ENCODE measurements around the gene CSNK2B. TPM values are rescaled to one million over a fixed set of nuclear protein-coding genes. Genes with fewer than 3 reads are reported as not detected.

The CSNK2B gene
- total and polyA plus RNA-seq, 9 of the 15 experiments (the other 6 are each of a cell fraction or from before 2014, with no cell fraction given): 120 to 1,126 (median 529) TPM

GRCh38 chr6:31660381-31661261, 5.3 kb upstream of the CSNK2B start, which contains the start of gene C6orf47 (continued):
- TF ChIP-seq SRF (CRISPR knock-in tag; IDR thresholded peaks at IDR 0.05): peak in 1 of 2 experiments; percentile 5; a peak in 3 of 4 replicates
- TF ChIP-seq ZNF778 (CRISPR knock-in tag; IDR thresholded peaks at IDR 0.05): no peak
- no peak for TF ChIP-seq STAG1 (CRISPR knock-in tag; IDR thresholded peaks at IDR 0.05; ENCODE audit: borderline replicate concordance)
- TF ChIP-seq U2AF1 (optimal IDR thresholded peaks at IDR 0.05; ENCODE audit: low read depth, low read length): no peak
- TF ChIP-seq ETV5 (CRISPR knock-in tag; IDR thresholded peaks at IDR 0.05; ENCODE audit: low read depth): peak; percentile 97
- 0 out of 2 replicates have a peak, but pooled peaks have one; percentile 30 for TF ChIP-seq HOXB6 (CRISPR knock-in tag; IDR thresholded peaks at IDR 0.05; ENCODE audit: borderline replicate concordance)
- TF ChIP-seq CHCHD3 (CRISPR knock-in tag; IDR thresholded peaks at IDR 0.05): peak; percentile 27
- TF ChIP-seq ZNF165 (CRISPR knock-in tag; IDR thresholded peaks at IDR 0.05; ENCODE audit: borderline replicate concordance): 0 out of 2 replicates have a peak, but pooled peaks have one; percentile 3
- TF ChIP-seq MYC (IDR thresholded peaks at IDR 0.05; ENCODE audit: low read depth, low read length): peak; percentile 68
- peak; percentile 57 for TF ChIP-seq MYC (CRISPR knock-in tag; IDR thresholded peaks at IDR 0.05; ENCODE audit: borderline replicate concordance, low read depth)
- TF ChIP-seq ZNF224 (CRISPR knock-in tag; IDR thresholded peaks at IDR 0.05): no peak
- TF ChIP-seq, protein P1, sequence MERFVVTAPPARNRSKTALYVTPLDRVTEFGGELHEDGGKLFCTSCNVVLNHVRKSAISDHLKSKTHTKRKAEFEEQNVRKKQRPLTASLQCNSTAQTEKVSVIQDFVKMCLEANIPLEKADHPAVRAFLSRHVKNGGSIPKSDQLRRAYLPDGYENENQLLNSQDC (CRISPR knock-in tag; IDR thresholded peaks at IDR 0.05): no peak; the same call in 1 of the 2 replicates
- peak; percentile 59; the same call in 1 of the 2 replicates for TF ChIP-seq JUN (IDR thresholded peaks at IDR 0.05; ENCODE audit: borderline replicate concordance, low read depth, low read length)
- no peak for TF ChIP-seq JUN (CRISPR knock-in tag; IDR thresholded peaks at IDR 0.05; ENCODE audit: borderline replicate concordance)
- TF ChIP-seq CHD2 (IDR thresholded peaks at IDR 0.05; ENCODE audit: low read depth, low read length): peak; percentile 34
- TF ChIP-seq, protein P2, sequence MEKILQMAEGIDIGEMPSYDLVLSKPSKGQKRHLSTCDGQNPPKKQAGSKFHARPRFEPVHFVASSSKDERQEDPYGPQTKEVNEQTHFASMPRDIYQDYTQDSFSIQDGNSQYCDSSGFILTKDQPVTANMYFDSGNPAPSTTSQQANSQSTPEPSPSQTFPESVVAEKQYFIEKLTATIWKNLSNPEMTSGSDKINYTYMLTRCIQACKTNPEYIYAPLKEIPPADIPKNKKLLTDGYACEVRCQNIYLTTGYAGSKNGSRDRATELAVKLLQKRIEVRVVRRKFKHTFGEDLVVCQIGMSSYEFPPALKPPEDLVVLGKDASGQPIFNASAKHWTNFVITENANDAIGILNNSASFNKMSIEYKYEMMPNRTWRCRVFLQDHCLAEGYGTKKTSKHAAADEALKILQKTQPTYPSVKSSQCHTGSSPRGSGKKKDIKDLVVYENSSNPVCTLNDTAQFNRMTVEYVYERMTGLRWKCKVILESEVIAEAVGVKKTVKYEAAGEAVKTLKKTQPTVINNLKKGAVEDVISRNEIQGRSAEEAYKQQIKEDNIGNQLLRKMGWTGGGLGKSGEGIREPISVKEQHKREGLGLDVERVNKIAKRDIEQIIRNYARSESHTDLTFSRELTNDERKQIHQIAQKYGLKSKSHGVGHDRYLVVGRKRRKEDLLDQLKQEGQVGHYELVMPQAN (IDR thresholded peaks at IDR 0.05; ENCODE audit: borderline replicate concordance): peak; percentile 37
- peak; percentile 60; the same call in 1 of the 2 replicates for TF ChIP-seq RBM34 (IDR thresholded peaks at IDR 0.05; ENCODE audit: borderline replicate concordance, insufficient read depth, low read length)
- TF ChIP-seq SMARCA4 (IDR thresholded peaks at IDR 0.05): peak; percentile 61
- TF ChIP-seq ETS1 (conservative IDR thresholded peaks at IDR 0.05; ENCODE audit: control insufficient read depth, low read depth, low read length): peak; percentile 91
- TF ChIP-seq, protein P3, sequence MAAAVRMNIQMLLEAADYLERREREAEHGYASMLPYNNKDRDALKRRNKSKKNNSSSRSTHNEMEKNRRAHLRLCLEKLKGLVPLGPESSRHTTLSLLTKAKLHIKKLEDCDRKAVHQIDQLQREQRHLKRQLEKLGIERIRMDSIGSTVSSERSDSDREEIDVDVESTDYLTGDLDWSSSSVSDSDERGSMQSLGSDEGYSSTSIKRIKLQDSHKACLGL (CRISPR knock-in tag; IDR thresholded peaks at IDR 0.05; ENCODE audit: borderline replicate concordance, poor library complexity, severe bottlenecking): peak; percentile 45
- TF ChIP-seq ZNF655 (CRISPR knock-in tag; IDR thresholded peaks at IDR 0.05): peak; percentile 92
- no peak for TF ChIP-seq ZNF121 (CRISPR knock-in tag; conservative IDR thresholded peaks at IDR 0.05)
